Lung (tissue), 12 donors: ENCODE data around the gene KRT16. TPM values are rescaled to one million over a fixed set of nuclear protein-coding genes. Genes with fewer than 3 reads are reported as not detected.
A peak's percentile ranks its signal among the peaks of the same experiment; 100 is the strongest.
"Not testable (repeated sequence)": the region's sequence is repeated elsewhere in the genome, so short reads cannot be mapped to it uniquely, and the experiment has no call there.

Experiments used
- ATAC-seq: fragments of 200-7000 bp; cut with Tn5 transposase; one replicate; pipeline ENCODE4 v1.9.1; 2020; ENCODE audit warnings: moderate number of reproducible peaks; ENCODE audit not compliant: insufficient read depth, low FRiP score
- DNase-seq, 3 donors: peaks; one replicate each; pipeline ENCODE4 v3.0.0-alpha.2; 2013 to 2017
- H3K27ac ChIP-seq, 2 donors: one replicate each; pipeline ENCODE4 v1.5.1; 2013; ENCODE audit warnings: mild to moderate bottlenecking in 2 of 2, moderate library complexity in 2 of 2, control low read depth in 1 of 2, inconsistent platforms in 1 of 2, low read depth in 1 of 2, low read length in 1 of 2
- H3K27me3 ChIP-seq, 3 donors: one replicate each; pipeline ENCODE4 v1.5.1; 2013; ENCODE audit warnings: low read length in 2 of 3; ENCODE audit not compliant: control insufficient read depth in 3 of 3, insufficient read depth in 3 of 3
- H3K36me3 ChIP-seq, 4 donors: one replicate each; pipeline ENCODE4 v1.5.1; 2013; ENCODE audit warnings: low read length in 4 of 4, mild to moderate bottlenecking in 1 of 4, moderate library complexity in 1 of 4; ENCODE audit not compliant: control insufficient read depth in 4 of 4, insufficient read depth in 4 of 4
- H3K4me1 ChIP-seq, 5 donors: one replicate each; pipeline ENCODE4 v1.5.1; 2013; ENCODE audit warnings: low read length in 5 of 5, mild to moderate bottlenecking in 2 of 5, moderate library complexity in 1 of 5; ENCODE audit not compliant: control insufficient read depth in 5 of 5, insufficient read depth in 5 of 5
- H3K4me3 ChIP-seq: one replicate; pipeline ENCODE4 v1.5.1; 2013; ENCODE audit warnings: mild to moderate bottlenecking, control low read depth, moderate library complexity
- H3K9ac ChIP-seq, 2 donors: one replicate each; pipeline ENCODE4 v1.5.1; 2013; ENCODE audit warnings: low read length in 2 of 2, control low read depth in 1 of 2; ENCODE audit not compliant: insufficient read depth in 1 of 2
- H3K9me3 ChIP-seq, 4 donors: one replicate each; pipeline ENCODE4 v1.5.1; 2013; ENCODE audit warnings: low read length in 3 of 4, mild to moderate bottlenecking in 1 of 4, moderate library complexity in 1 of 4; ENCODE audit not compliant: control insufficient read depth in 4 of 4, insufficient read depth in 3 of 4
- CTCF ChIP-seq: IDR thresholded peaks from 2 replicates; pipeline ENCODE4 v1.5.1; 2012; ENCODE audit warnings: mild to moderate bottlenecking; ENCODE audit errors: control extremely low read depth, extremely low read depth
- WGBS, 2 donors: extraction: QIAGEN DNeasy Blood & Tissue Kit; methylation state at CpG; one replicate each; pipeline ENCODE4 v1.1.7; 2013; 5-methylcytosine and 5-hydroxymethylcytosine counted together
- polyA plus RNA-seq, 2 donors: library from polyadenylated mRNA; stranded (reverse); fragments of 200-250 nt; gene quantifications; one replicate each; pipeline ENCODE4 v1.2.1, GENCODE V29; 2013
- total RNA-seq, 2 donors: library from RNA; depleted of rRNA in 1 of 2; stranded (reverse); fragments of >200 nt in 1 of 2; gene quantifications; one replicate each; pipeline ENCODE4 v1.2.1, GENCODE V29; 2014 to 2021
- donor health status: control.
- donor health status: control.
- donor health status: Bipolar disorder and iron deficiency.
- donor health status: healthy.
- donor health status: DM: yes; HTN: yes; CAD: no.

The KRT16 gene
- total and polyA plus RNA-seq, 4 donors: 0.10 to 0.28 (median 0.18) TPM; not detected in 1

GRCh38 chr17:41618341-41619035 is 5.9 kb upstream of the KRT16 start:
- WGBS, 2 donors: 66 to 72% methylated on average over 13 of the region's 13 CpGs
- ATAC-seq: no peak
- TF ChIP-seq CTCF: no peak
- Histone ChIP-seq H3K9ac (no peak overlapping the region), H3K9me3 (no peaks in the 10 kb centered on the region), H3K27me3 (no peaks in the 10 kb centered on the region), H3K4me1 (peaks cover 0 to 4% (median 0%) of the 10 kb centered on the region in 5 donors), H3K4me3 (no peak overlapping the region), H3K36me3 (no peaks in the 10 kb centered on the region), H3K27ac (no peak overlapping the region)
- peak in 1 of 3 donors; percentile 10 for DNase-seq

- Histone ChIP-seq H3K27me3 (no peaks in the 10 kb centered on the region), H3K9ac (no peak overlapping the region), H3K27ac (no peak overlapping the region), H3K4me1 (no peaks in the 10 kb centered on the region), H3K9me3 (no peaks in the 10 kb centered on the region), H3K36me3 (no peaks in the 10 kb centered on the region), H3K4me3 (no peak overlapping the region)
- ATAC-seq (no peak), DNase-seq (peak in 1 of 3 donors; percentile 13)
- no peak for TF ChIP-seq CTCF
- WGBS, 2 donors: 57 to 77% methylated on average over 11 of the region's 11 CpGs
These were observed 5.1 kb upstream of the KRT16 start for GRCh38 chr17:41617698-41618097.

GRCh38 chr17:41617136-41617535 is 4.6 kb upstream of the KRT16 start:
- Histone ChIP-seq H3K27me3 (no peaks in the 10 kb centered on the region), H3K4me1 (no peaks in the 10 kb centered on the region), H3K36me3 (no peaks in the 10 kb centered on the region), H3K4me3 (no peak overlapping the region), H3K9me3 (no peaks in the 10 kb centered on the region), H3K27ac (no peak overlapping the region), H3K9ac (no peak overlapping the region)
- TF ChIP-seq CTCF: no peak
- ATAC-seq (no peak), DNase-seq (no peak)
- 80 to 94% methylated on average over 3 of the region's 3 CpGs for WGBS, 2 donors

GRCh38 chr17:41616486-41616885 is 3.9 kb upstream of the KRT16 start:
- not testable (repeated sequence) for ATAC-seq
- 63 to 81% methylated on average over 4 of the region's 4 CpGs for WGBS, 2 donors

More at GRCh38 chr17:41616486-41616885, 3.9 kb upstream of the KRT16 start:
- not testable (repeated sequence) for H3K27me3 ChIP-seq, H3K27ac ChIP-seq, H3K9ac ChIP-seq, H3K4me3 ChIP-seq, H3K9me3 ChIP-seq, H3K36me3 ChIP-seq, H3K4me1 ChIP-seq
- DNase-seq: peak in 1 of 3 donors; percentile 37
